ENCODE data around the gene ATXN1.

ATXN1 gene

DNA sequence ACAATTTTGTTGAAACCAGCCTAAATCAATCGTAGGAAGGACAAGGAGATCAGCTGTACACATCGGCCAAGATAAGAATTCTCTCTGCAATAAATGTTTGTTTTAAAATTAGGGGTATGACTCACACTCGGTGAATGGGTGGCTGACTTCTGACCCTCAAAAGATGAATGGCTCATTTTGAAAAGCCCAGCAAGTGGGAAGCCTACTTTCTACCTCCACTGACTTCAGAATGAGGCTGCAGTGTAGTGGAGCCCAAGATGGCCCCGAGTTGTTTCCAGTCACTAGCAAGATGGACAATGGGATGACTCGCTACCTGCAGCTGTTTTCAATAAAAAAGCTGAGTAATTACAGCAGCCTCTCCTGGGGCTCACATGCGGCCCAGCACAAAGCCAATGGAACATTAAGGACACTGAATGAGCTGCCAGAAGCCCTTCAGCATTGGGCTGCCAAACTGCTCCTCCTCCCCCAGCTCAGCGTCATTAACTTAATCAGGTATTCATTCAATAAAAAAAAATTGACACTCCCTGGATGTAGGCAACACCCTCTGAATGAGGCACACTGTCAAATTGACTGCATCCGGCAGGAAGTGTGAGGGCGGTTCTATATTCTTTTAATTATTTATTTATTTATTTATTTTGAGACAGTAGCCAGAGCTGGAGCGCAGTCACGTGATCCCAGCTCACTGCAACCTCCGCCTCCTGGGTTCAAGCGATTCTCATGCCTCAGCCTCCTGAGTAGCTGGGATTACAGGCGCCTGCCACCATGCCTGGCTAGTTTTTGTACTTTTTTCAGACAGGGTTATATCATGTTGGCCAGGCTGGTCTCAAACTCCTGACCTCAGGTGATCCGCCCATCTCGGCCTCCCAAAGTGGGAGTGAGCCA, 415.6 kb downstream of the ATXN1 start:
- no peak for FAIRE-seq

DNA sequence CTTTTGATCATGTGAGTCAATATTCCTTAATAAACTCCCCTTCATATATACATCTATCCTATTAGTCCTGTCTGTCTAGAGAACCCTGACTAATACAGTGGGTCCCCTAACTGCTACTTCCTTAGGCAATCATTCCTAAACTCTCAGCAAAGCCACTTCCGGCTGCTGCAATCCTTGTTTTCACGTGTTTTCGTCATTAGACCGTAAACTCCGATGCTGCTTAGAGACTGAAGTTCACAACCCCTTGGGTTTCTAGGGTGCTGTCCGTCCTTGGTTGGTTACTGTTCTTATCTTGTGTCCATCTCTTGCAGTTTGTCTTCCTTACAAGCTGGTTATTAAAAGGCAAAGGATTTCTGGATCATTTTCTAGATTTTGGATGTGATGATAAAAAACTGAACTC, 416.5 kb downstream of the ATXN1 start:
- no peak for FAIRE-seq

DNA sequence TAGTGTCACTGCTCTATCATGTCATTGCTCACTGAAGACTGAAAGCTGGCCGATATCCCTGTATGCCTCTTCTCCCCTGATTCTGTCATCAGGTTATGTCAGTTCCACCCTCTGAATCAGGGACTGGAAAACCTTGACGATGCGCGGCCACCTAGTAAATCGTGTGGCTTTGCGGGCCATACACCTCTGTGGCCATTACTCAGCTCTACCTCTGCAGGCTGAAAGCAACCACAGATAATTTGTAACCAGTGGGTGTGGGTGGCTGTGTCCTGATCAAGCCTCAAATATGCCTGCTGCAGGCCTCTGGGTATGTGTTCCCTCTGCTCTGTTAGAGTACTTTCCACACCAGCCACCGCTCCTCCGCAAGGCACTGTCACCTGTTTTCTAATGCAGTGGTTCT, 417.7 kb downstream of the ATXN1 start:
- no peak for FAIRE-seq

DNA sequence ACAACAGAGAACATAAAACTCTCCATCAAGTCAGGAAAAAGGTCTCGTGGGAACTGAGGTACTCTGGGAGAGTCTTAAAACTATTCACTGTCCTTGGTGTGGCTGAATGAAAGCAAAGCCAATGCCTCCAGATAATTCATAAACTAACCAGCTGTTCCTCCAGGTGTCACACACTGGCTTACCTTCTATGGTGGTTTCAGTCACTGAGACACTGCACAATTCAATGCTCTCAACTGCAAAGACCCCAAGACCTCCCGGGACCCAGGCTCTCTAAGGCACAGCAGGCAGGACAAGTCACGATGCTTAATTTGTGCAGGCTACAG, 422.0 kb downstream of the ATXN1 start:
- FAIRE-seq, result no peak

DNA sequence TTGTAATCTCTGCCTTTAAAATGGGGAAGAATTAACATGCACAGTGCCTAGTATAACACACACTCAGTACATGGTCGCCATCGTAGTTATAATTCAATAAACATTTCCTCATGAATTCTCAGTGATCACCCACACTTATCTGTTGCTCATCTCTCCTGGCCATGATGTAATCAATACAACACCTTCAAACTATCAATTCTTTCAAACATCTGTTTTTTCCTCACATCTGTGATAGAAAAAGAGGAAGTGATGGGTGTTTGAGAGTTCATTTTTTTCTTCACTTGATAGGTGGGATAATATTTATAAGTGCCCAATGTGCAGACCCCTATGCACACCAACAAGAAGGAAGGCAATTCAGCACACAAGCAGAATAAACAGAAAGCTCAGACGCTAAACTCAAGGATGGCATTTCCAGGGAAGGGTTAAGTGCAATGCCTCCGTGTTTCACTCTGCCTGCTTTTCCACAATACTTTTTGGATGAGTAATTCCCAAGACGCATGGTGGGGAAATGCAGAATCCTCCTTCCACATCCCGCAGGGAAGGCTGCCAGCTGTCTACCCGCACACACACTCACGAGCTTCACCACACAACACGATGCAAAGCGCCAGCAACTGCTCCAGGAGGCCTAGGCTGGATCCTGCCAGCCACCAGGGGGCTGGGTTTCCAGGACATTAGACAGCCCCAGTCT, 422.5 kb downstream of the ATXN1 start:
- no peak for FAIRE-seq

DNA sequence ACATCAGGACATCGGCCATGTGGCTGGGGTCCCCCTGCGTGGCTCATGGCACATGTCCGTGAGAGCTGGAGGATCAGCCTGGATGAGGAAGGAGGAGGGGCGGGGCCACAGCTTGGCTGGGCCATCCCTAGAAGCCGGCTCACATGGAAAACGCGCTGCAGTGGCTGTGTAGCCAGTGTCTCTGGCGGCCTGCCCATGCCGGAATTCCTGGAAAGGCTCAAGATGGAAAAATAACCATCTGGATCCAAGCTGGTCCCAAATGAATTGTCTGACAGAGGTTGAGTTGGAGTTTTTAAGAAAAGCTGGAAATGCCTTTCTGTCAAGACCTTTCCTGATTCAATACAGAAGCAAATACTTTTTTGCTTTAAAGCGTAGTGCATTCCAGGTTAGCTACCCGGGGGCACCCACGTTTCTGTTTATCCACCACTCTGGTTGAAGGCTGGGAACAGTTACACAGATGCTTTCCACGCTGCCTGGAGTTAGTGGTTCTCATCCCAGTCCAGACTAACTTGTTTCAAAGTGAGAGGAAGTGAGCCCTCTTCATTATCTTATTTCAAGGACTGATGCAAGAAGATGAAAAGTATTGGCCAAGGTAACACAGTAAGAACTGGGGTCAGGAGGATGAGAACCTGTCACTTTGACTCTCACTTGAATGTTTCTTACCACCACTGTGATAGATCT, 423.8 kb downstream of the ATXN1 start:
- FAIRE-seq, result no peak

DNA sequence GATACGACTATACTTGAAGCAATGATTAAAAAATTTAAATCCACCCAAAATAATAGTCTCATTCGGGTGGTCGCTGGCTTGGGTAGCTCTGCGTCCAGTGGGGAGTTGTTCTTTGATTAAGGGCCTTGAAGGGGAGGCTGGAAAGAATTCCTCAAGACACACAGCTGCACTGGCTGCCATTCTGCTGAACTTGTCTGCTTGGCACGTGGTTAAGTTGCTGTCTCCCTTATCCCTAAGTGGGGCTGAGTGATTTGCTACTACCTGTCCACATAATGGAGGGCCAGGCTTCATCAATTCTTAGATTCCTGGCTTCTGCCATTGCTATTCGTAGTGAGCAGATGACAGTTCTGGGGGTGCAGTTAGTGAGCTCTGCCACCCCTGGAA, 424.4 kb downstream of the ATXN1 start:
- no peak for FAIRE-seq

DNA sequence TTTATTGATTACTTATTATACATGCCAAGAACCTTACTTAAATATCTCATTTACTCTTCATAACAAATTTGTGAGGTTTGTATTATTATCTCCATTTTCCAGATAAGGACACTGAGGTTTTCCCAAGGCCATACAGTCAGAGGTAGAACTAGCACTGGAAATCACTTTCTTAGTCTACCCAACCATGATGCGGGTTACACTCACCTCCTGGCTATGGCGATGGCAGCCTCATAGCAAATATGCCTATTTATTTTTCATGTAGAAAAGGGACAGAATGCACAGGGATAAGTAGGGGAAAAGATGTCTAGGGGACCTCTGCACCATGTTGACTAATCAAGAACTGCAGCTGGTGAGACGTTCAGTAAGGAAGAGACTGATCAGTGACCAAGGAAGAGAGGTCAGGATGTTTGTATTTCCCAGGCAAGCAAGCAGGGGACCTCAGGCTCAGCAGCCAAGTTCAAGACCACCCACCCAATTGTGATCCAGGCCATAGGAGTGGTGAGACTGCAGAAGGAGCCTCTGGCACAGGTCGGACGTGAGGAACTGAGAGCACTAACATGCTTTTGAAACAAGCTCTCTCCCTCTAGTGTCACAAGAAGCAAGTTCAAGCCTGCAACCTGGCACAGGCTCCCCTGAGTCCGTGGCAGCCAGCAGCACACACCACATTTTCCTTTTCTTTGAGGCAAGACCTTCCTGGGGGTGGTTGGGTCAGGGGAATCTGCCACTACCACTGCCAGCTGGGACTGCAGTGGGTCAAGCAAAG, 425.0 kb downstream of the ATXN1 start:
- FAIRE-seq, result no peak

DNA sequence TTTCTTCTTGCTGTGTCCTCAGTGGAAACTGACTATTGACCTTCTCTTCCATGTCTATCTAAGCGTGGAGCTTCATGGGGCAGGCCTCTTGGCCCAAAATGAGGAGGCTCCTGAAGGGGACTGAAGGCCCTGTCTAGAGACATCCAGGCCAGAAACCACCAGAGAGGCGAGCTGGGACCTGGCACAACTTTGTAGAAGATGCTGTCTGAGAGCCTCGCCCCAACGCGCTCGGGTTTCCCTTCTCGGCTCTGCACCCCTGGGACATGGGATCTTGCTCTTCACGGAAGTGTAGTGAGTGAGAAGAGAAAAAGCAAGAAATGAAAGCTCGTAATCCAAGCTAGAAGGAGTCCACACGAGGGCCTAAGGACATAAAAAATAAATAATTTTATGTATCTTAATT, 426.1 kb downstream of the ATXN1 start:
- FAIRE-seq, result no peak

DNA sequence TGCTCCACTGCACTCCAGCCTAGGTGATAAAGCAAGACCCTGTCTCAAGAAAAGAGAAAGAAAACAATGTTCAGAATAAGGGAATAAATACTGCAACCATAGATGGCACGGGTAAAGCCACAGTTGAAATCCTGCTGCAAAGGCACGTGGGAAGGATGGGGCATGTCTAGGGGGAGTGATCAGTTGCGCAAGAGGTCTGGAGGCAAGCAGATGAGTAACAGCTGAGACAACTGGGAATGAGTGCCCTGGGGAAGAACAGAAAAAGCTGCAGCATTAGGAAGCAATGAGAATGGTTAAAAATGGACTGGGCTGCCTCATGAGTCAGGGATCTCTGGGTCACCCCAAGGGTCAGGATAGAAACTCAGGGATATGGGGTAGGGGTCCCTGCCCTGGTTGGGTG, 426.6 kb downstream of the ATXN1 start:
- no peak for FAIRE-seq

DNA sequence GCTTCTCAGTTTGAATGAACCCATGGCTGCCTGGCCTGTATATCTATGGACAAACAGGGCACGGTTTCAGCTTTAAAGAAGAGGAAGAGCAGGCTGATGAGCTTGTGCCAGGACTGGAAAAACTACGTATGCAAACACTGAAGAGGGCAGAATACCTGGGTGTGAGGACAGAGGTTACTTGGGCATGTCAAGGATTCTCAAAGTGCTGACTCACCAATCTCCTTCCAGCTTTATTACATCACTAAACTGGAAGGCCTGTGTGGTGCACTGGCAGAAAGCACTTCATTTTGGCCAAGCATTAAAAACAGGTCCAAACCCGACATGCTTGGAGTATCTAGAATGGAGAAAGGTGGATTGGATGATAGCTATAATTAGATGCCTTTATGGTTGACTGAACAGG, 427.7 kb downstream of the ATXN1 start:
- FAIRE-seq, result no peak

DNA sequence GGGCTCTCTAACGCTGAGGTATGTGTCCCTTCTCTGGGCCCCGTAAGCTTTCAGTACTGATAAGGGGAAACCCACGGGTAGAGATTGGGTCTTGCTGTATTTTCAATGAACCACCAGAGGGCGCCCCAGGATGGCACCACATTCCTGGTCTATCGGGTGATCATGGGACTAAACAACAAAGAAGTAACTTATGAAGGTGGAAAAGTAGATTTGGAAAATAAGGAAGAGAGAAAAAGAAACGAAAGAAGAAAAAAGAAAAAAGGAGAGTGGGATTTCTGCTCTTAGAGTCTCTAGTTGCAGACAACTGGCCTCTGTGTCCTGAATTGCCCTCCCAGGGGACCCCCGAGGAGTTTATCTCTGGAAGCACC, 429.1 kb downstream of the ATXN1 start:
- no peak for FAIRE-seq

DNA sequence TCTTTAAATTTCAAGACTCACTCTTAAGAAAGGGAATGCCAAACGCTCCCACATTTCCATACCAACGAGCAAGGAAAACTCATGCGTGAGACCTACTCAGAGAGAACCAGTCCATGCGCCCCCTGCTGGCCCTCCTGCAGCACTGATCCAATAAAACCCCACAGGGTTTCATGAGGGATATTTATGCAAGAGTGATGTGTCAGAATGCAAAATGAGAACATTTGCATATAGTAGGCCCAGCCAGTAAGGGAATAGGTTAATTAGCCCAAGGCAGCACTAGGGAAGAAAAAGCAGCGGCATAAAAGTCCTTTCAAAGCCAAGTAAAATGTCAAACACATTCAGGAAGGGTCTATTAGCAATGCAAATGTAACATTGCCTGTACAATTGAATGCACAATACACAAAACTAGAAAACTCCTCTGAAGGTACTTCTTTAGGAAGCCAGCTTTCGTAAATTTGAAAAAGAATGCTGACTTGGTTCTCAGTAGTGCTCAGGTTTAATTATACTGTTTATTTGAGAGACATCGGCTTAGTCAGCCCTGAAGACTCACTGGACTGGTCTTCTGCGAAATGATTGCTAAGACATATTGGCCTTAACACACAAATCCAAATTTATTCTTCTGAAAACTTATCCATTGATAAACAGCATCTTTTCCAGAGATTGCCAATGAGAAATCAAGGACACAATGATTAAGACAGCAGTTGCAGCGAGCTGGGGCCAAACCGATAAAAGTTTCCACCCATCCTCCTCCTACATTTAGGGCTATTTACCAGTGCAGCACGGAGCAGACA, 429.7 kb downstream of the ATXN1 start:
- FAIRE-seq, result no peak

DNA sequence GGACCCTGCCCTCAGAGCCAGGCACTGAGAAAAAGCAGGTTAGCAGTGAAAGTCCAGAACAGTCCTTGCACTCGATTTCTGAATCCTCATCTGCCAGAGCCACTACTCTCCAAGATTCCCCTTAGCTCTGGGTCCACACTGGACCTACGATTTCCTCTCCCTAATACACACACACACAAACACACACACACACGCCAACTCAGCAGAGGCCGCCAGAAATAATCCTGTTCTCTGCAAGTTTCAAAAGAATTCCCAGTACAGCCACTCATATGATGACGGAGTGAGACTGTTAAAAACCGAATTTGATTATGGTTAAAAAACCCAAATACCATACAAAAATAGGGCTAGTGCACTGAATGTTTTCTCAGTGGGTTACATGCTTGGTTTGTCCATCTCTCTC, 432.0 kb downstream of the ATXN1 start:
- no peak for FAIRE-seq

DNA sequence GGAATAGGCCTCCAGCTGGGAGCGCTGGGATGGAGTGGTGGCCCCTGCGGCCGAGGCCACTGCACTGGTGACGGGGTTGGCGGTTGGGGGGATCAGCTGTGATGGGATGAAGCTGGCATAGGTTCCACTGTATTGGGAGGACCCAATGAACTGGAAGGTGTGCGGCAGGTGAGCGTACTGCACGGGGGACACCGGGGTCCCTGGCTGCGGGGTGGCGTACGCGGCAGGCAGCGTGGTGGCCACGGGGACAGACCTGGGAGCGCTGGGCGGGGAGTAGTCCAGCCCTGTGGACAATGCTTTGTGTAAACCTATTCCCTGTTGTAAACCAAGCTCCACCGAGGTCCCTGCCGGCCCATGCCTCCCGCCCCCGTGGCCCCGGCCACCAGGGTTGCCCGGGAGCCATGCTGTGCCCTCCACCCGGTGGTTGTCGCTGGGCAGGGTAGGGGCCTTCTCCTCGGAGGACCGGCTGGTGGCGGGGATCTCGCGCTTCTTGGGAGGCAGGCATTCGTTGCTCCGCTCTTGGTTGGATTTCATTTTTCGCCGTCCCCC, 433.4 kb downstream of the ATXN1 start:
- no peak for FAIRE-seq

DNA sequence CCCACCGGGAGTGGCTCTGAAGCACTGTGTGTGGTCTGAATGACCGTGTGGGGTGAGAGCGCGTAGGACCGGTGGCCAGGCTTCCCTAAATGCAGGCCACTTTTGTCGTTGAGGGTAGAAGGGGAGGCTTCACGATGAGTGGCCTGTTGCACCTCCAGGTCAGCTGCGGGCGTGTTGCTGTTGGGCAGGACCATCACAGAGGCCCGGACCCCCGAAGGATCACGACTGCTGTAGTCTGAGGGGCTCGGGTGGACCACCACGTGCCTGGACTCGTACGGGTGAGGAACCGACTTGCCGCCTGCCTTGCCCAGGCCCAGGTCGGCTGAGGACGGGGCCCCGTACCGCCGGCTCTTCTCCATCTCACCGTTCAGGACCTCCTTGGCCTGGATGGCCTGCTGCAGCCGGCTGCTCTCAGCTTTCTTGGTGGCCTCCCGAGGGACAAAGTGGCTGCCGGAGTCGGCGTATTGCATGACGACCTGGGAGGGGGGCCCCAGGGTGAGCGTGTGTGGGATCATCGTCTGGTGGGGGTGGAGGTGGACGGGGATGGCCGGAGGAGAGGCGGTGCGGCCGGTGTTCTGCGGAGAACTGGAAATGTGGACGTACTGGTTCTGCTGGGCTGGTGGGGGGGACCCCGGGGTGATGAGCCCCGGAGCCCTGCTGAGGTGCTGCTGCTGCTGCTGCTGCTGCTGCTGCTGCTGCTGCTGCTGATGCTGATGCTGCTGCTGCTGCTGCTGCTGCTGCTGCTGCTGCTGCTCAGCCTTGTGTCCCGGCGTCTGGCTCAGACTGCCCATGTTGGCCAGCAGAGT, 434.1 kb downstream of the ATXN1 start:
- FAIRE-seq, result no peak

DNA sequence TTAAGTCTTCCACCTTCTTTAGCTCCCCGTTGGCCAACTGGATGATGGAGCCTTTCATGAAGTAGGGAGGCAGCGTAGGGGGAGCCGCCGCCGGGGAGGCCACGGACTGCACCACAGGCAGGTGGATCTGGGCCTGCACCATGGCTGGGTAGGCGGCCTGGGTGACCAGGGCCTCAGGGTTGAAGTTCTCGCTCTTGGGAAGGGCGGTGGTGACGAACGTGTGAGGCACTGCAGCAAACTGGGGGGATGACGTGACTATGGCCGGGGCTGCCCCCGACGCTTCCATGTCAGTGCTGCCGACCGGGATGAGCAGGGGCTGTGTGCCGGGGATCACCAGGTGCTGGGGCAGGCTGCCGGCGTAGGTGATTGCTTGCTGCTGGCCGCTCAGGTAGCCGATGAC, 434.7 kb downstream of the ATXN1 start:
- no peak for FAIRE-seq

DNA sequence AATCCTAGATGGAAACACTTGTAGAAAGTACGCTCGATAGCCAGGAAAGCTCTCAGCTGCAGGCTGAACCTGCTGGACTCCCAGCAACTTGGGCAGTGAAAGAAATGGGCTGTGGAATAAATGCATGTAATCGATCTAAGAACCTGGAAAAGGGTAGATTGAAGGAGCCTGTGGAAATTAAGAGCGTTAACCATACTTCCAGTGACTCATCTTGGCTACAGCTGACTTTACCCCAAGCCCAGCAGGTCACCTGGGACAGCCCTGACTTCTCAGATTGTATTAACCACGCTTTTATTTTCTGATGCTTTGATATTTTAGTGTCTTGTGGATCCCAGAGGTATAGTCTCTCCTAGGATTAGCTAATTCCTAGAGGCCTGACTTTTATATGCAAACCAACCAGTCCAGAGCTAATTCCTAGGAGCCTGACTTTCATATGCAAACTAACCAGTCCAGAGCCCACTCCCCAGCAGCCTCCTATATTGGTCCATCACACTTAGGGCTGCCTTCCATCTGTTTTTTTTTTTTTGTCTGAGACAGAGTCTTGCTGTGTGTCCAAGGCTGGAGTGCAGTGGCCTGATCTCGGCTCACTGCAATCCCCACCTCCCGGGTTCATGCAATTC, 436.5 kb downstream of the ATXN1 start:
- FAIRE-seq, result no peak

DNA sequence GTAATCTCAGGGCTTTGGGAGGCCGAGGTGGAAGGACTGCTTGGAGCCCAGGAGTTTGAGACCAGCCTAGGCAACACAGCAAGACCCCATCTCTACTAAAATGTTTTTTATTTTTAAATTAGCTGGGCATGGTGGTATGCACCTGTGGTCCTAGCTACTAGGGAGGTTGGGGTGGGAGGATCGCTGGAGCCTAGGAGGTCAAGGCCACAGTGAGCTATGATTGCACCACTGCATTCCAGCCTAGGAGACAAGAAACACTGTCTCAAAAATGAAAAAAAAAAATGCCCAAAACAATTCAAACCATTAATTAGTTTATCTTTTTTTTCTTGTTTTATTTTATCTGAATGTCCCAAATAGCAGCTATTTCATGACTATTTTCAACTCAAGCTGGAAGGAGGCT, 437.1 kb downstream of the ATXN1 start:
- FAIRE-seq, result no peak

DNA sequence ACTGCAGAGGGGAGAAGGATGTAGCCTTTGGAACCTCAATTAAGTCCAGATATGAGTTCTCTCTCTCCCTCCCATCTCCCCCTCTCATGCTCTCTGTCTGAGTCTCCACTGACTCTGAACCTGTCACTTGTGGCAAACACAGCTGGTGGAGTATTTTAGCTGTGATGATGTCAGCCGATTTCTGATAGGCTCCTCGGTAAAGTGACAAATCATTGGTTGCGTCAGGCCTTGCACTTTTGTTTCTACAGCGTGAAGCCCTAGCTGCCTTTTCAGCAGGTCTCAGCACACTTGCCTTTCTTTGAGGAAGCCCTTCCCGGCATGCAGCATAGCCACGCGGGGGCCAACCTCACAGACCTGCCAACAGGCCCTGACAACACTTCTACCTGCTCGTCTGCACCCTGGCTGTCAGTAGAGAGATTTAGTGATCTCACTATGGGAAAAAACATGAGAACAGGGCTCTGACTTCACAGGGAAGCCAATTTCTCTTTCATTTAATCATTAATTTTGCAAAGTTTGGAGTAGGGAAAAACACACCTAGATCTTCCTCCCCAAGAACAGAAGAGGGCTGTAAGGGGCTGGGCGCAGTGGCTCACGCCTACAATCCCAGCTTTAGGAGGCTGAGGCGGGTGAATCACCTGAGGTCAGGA, 438.5 kb downstream of the ATXN1 start:
- no peak for FAIRE-seq

Data from TTC549 (cell line).